GM19397 (cell line): ENCODE results near the gene NFKBIE.

Experiments
- ATAC-seq: cut with Tn5 transposase; IDR thresholded peaks from one replicate; pipeline ENCODE4 v1.9.1; 2021; ENCODE audit warnings: mild to moderate bottlenecking, moderate library complexity; ENCODE audit not compliant: unreplicated experiment

The NFKBIE gene

GRCh38 chr6:44229376-44230033, 35.8 kb downstream of the NFKBIE start:
- ATAC-seq, result no peak

DNA sequence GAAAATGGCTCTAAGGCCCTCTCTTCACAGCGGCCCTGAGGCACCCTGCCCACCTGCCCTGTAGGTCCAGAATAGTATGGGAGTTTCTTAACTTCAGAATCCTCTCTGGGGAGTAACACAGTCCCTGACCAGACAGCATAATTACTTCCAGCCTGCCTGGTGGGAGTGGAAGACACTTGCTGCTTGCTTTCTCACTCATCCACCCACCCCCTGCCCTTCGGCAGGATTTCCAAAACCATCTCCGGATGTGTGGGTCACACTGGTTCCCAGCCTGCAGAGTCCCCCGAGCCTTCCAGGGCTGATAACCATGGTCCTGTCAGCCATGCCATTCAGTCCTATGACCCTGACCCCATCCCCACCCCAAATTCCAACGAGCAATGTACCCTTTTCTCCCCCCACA, 36.5 kb downstream of the NFKBIE start:
- ATAC-seq, result no peak

DNA sequence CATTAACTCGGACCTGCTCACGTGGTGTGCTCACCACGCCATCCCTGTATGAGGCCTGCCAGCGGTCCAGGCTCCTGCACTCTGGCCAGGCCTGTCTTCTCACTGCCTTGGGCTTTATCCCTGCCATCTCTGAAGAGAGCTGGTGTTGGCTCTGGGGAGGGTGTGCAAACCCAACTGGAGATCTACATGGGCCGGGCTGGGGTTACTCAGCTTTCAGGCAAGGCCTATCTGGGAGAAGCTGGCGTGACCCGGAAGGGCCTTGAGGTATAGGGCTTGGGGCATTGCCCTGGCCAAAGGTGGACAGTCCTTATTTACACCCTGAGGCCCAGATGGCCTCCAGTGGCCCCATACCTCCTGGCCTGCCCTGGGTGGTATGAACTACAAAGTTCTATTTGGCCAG, 36.9 kb downstream of the NFKBIE start:
- no peak for ATAC-seq

- ATAC-seq, result no peak
These were observed 37.3 kb downstream of the NFKBIE start for GRCh38 chr6:44228031-44228430.

DNA sequence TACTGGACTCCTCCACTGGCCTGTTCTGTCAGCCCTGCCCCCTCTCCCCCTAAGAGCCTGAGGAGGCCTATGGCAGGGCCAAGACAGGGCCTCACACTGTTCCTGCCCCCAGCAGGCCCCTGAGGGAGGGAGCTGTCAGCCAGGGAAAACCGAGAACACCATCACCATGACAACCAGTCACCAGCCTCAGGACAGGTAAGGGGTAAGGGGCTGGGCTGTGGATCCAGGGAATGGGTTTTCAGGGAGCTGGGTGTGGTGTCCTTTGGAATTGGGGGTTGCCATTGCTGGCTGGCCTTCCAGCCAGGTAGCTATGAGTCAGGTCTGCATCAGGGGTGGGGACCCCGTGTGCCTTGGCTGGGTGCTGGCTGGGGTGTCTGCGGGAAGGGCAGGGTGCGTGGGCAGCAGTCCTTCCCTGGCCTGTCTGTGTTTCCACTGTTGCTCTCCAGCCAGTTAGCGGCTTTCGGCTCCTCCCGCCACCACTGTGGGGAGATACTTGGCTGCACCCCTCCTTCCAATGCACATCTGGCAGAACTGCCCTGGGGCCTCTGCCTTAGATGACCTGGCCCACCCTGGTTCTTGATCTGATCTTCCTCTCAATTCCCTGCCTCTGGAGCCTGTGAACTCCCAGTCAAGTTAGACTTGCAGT, 38.1 kb downstream of the NFKBIE start:
- no peak for ATAC-seq

DNA sequence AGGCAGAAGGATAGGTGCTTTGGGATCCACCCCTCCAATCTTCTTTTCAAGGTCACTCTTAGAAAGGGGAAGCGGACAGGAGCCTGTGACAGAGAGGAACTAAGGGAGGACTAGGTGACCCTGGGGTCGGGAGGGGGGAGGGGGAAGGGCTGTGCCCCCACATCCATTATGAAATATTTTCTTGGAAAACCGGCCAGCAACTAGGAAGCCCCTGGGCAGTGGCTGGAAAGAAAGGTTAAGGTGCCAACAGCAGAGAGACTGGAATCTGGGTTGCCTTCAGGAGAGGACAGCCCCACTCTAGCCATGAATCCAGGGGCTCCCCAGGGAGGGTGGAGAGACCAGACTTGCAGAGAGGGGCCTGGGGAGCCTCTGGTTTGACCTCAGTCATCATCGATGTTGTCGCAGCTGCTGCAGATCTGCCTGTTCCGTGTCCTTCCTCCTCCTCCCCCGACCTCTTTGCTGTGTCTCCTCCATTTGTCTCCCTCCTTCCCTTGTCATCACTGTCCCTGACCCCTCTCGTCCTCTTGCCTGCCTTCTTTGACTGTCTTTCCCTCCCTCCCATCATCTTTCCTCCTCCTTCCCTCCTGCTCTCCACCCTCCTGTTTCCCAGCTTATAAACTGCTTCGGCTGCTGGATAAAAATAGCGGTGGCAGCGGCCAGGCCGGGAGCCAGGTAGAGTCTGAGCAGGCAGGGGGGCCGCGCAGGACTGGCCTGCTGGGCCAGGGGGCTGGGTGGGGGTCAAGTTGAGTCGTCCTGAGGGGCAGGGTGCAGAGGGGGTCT, 38.8 kb downstream of the NFKBIE start:
- ATAC-seq, result no peak

GRCh38 chr6:44225579-44226325, 39.6 kb downstream of the NFKBIE start:
- no peak for ATAC-seq

DNA sequence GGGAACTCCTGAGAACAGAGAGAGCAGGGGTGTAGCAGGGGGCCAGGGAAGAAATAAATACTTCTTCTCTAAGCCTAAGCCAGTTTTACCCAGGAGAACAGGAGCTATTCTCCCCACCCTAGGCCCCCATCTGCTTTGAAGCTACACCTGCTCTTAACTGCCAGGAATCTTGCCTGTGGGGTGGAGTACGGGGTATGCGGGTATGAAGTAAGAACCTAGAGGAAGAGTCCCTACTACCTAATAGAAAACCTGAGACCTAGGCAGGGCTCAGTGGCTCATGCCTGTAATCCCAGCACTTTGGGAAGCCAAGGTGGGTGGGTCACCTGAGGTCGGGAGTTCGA, 40.4 kb downstream of the NFKBIE start:
- no peak for ATAC-seq

DNA sequence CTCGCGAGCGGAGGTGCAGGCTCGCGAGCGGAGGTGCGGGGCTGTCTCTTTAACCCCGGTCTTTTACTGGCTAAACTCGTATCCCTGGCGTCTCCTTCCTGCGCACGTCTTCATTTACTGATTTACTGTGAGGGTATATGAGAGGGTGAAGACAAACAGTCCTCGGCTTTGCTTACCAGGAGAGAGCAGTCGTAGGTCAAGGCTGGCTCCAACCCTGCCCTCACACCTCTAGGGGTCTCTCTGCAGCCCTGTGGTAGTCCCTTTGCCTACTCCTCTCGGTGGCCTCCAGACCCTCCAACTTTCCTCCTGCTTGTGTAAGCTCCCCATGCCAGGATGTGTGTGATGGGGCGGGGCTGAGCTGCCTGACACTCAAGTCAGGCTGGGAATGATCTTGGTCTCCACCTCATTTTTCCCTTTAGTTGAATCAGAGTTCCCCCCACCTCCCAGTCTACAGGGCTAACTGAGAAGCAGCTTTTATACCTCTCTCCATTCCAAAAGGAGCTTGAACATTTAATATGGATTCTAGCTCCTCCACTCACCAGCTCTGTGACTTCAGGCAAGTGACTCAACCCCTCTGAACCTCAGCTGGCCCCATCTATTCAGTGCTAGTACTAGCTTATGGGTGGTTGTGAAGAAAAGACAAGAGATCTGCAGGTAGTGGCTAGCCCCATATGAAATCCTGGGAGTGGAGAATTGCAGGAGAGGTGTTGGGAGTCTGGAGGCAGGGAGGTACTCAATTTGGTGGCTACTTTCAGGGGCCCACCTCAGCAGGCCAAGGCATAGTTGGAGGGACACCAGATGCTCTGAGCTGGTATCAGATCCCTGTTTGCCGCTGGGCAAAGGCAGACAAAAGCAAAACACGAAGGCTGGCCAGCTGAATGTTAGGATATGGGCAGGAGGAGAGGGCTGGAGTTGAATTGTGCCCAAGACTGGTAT, 41.1 kb downstream of the NFKBIE start:
- no peak for ATAC-seq

- ATAC-seq, result peak; percentile 44
These were observed 41.9 kb downstream of the NFKBIE start, which contains the start of gene SLC29A1 for GRCh38 chr6:44223319-44224028. Gene SLC29A1, plus strand, starts transcription at chr6:44223595. Its CDS starts 3,719 bp downstream, at chr6:44227314.

GRCh38 chr6:44222486-44223318, 42.6 kb downstream of the NFKBIE start:
- ATAC-seq, result no peak

GRCh38 chr6:44221961-44222335, 43.4 kb downstream of the NFKBIE start:
- no peak for ATAC-seq

- ATAC-seq, result peak; percentile 29
These were observed 43.9 kb downstream of the NFKBIE start for GRCh38 chr6:44221291-44221960.

DNA sequence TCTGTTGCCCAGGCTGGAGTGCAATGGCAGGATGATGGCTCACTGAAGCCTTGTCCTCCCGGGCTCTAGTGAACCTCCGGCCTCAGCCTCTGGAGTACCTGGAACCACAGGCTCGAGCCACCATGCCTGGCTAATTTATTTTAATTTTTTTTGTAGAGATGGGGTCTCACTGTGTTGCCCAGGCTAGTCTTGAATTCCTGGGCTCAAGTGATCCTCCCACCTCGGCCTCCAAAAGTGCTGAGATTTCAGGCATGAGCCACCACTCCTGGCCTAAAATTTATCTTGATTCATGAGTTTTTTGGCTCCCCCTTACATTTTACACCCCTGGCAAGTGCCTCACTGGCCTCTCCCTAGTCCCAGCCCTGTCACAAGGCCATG, 44.4 kb downstream of the NFKBIE start:
- ATAC-seq, result no peak

DNA sequence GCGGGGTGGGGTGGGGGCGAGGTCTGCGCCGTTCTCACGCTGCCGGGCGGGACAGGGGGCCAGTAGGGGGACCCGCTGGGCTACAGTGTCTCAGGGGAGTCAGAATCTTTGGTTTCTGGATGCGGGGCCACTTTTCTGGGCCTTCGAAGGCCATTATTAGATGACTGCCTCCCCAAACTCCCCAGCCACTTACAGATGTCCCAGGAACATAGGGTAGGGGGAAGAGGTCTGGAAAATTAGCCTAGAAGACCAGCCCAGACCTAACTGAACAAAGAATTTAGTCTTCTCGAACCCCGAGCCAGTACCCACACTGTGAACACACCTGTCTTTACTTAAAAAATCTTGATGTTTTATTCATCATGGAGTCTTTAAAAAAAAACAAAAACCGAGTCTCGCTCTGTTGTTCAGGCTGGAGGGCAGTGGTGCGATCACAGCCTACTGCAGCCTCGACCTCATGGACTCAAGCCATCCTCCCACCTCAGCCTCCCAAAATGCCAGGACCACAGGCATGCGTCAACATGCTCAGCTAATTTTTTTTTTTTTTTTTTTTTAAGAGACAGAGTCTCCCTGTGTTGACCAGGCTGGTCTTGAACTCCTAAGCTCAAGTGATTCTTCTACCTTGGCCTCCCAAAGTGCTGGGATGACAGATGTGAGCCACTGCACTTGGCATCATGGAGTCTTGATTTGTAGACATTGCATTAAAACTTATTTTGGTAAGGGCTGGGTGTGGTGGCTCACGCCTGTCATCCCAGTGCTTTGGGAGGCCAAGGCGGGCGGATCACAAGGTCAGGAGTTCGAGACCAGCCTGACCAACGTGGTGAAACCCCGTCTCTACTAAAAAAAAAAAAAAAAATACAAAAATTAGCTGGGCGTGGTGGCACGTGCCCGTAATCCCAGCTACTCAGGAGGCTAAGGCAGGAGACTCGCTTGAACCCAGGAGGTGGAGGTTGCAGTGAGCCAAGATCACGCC, 45.3 kb downstream of the NFKBIE start:
- ATAC-seq, result no peak

DNA sequence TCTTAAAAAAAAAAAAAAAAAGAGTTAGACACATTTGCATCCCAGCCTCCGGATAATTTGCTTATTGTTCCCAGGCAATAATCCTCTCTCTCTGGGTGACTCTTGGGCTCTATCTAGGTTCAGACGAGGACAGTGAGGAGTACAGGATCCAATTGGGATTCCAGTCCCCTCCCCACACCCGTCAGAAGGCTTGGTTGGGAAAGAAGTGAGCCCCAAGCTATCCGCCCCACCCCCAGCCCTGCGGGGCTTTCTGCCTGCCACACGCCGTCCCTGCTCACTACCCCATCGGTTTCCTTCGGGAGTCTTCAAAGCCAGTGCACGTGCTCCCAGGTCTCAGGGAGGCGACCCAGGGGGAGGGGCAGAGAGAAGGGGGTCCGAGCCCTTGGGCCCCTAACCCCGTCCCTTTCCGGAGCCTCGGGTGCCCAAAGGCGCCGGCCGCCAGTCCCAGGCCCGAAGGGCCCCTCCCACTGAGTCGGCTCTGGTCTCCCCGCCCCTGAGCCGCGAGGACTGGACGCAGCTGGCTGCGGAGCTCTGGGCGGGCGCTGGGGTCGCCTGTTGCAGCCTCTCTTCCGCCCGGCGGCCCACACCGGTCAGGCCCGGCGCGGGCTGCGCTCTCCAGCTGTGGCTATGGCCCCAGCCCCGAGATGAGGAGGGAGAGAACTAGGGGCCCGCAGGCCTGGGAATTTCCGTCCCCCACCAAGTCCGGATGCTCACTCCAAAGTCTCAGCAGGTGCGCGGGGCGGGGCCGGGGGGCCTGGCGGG, 46.1 kb downstream of the NFKBIE start:
- peak; percentile 55 for ATAC-seq
